D721Med (cell line): ENCODE data around the gene CSNK2A3.

Experiments
- DNase-seq: peaks from one replicate; pipeline ENCODE4 v3.0.0; 2011; ENCODE audit warnings: low spot score; ENCODE audit not compliant: insufficient read length
- FAIRE-seq: peaks from 2 replicates; lab custom pipeline; 2011; peaks lifted over from hg19 to GRCh38; lab: Jason Lieb, UNC
- CTCF ChIP-seq: IDR thresholded peaks from 2 replicates; pipeline ENCODE4 v1.5.1; 2012; ENCODE audit warnings: mild to moderate bottlenecking, control low read depth; ENCODE audit not compliant: insufficient read depth; ENCODE audit errors: missing control alignments

The CSNK2A3 gene

GRCh38 chr11:11395126-11395525 lies 42.1 kb upstream of the CSNK2A3 start:
- FAIRE-seq (no peak), DNase-seq (no peak)
- no peak for TF ChIP-seq CTCF

DNA sequence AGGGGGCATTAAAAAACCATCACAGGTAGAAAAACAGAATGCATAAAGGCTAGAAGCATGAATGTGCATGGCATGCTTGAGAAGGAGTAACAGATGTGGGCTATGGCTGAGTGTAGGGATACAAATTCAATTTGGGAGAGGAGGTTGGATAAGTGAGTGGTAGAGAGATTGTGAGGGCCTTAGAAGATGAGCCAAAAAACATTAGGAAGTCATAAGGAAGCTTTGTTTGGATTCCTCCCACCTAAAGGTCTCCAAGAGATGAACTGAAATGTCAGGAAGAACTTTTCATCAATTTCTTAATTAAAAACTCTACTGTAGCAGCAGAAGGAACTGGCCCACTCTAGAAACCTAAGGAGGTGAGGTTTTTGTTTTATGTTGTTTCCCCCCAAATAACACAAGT lies 41.2 kb upstream of the CSNK2A3 start:
- TF ChIP-seq CTCF, result no peak
- no peak for FAIRE-seq
- DNase-seq, result no peak

- DNase-seq (no peak), FAIRE-seq (no peak)
- TF ChIP-seq CTCF, result no peak
Measured at GRCh38 chr11:11391796-11392463, 38.9 kb upstream of the CSNK2A3 start.

DNA sequence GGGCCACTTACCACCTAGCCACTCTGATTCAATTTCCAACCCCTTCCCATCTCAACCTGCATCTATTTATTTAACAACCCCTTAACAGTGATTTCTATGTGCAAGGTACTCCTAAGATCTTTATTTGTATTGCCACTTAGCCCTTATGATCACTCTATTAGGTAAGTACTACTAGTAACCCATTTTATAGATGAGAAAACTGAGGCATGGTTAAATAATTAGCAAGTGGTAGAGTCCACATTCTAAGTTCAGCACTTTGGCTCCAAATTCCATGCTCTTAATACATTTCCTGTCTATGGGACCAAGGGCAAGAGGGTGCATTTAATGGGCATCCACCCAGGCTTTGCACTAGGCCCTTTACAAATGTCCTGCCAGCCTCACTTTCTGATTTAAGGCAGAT lies 38.1 kb upstream of the CSNK2A3 start:
- no peak for FAIRE-seq
- DNase-seq, result no peak
- no peak for TF ChIP-seq CTCF

GRCh38 chr11:11390068-11390771 lies 37.2 kb upstream of the CSNK2A3 start:
- DNase-seq (no peak), FAIRE-seq (no peak)
- TF ChIP-seq CTCF, result no peak

GRCh38 chr11:11389238-11389637 lies 36.2 kb upstream of the CSNK2A3 start:
- no peak for FAIRE-seq
- no peak for TF ChIP-seq CTCF
- no peak for DNase-seq
